WTC11 (cell line): ENCODE results near the gene TRPM2.

ENCODE experiments used
- CREB1 ChIP-seq: sonication (generic); formaldehyde crosslinking; IDR thresholded peaks from 2 replicates; pipeline ENCODE4 v1.8.0; 2023; ENCODE audit warnings: mild to moderate bottlenecking, missing genetic modification reagents
- ETV6 ChIP-seq: sonication (generic); formaldehyde crosslinking; IDR thresholded peaks from 2 replicates; pipeline ENCODE4 v1.8.1; 2022; ENCODE audit warnings: mild to moderate bottlenecking, missing genetic modification reagents
- TF ChIP-seq, protein P1 (sequence below): fragments of 200-600 bp; IDR thresholded peaks from 2 replicates; pipeline ENCODE4 v1.8.0; 2022; ENCODE audit warnings: antibody characterized with exemption

DNA sequence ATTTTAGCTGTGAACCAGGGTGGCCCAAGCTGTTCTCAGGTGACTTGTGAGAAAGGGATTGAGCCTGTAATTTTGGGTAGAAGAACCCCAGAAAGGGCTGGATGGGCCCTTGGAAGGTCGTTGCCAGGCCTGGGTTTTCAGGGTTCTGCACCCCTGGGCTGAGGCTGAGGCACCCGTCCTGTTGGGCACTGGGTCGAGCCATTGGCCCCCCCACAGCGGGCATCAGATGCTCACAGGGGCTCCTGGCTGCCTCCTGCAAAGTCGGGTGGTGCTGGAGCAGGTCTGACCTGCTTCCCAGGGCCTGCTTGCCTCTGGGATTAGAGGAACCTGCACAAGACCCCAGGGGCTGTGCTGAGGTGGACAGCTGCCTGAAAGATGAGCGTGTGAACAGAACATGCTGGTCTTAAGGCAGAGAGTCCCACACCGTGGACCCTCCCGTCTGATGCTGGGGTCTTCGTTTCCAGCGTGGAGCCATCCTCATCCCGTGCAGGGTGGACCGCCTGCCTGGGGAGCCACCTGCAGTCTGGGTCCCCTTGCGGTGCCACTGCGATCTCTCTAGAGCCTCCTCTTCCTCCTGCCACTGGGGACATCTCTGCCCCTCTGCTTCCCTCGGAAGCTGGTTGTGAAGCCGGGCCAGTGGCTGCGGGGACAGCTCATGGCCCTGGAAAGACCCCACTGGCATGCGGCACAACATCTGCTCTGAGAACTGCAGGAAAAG lies 1.7 kb upstream of the TRPM2 start:
- TF ChIP-seq, protein P1, sequence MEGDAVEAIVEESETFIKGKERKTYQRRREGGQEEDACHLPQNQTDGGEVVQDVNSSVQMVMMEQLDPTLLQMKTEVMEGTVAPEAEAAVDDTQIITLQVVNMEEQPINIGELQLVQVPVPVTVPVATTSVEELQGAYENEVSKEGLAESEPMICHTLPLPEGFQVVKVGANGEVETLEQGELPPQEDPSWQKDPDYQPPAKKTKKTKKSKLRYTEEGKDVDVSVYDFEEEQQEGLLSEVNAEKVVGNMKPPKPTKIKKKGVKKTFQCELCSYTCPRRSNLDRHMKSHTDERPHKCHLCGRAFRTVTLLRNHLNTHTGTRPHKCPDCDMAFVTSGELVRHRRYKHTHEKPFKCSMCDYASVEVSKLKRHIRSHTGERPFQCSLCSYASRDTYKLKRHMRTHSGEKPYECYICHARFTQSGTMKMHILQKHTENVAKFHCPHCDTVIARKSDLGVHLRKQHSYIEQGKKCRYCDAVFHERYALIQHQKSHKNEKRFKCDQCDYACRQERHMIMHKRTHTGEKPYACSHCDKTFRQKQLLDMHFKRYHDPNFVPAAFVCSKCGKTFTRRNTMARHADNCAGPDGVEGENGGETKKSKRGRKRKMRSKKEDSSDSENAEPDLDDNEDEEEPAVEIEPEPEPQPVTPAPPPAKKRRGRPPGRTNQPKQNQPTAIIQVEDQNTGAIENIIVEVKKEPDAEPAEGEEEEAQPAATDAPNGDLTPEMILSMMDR: no peak
- TF ChIP-seq CREB1 (CRISPR knock-in tag) (no peak), ETV6 (CRISPR knock-in tag) (no peak)
